Nephron progenitor cell (in vitro differentiated cells): ENCODE results near the gene SEPSECS.

Experiments
- DNase-seq: peaks from one replicate; pipeline ENCODE4 v3.0.0; 2021
- H3K27ac Mint-ChIP-seq: 2 replicates; pipeline ENCODE4 v1.8.0; 2021; ENCODE audit warnings: mild to moderate bottlenecking, moderate library complexity, mixed read lengths
- H3K27me3 Mint-ChIP-seq: 2 replicates; pipeline ENCODE4 v1.8.0; 2021; ENCODE audit warnings: mild to moderate bottlenecking, low read depth, mixed read lengths; ENCODE audit not compliant: poor library complexity
- H3K36me3 Mint-ChIP-seq: 2 replicates; pipeline ENCODE4 v1.8.0; 2021; ENCODE audit warnings: low read depth, mixed read lengths
- H3K4me1 Mint-ChIP-seq: 2 replicates; pipeline ENCODE4 v1.8.0; 2021; ENCODE audit warnings: mixed read lengths
- H3K4me3 Mint-ChIP-seq: 2 replicates; pipeline ENCODE4 v1.8.0; 2021; ENCODE audit warnings: mild to moderate bottlenecking, moderate library complexity, mixed read lengths
- H3K9me3 Mint-ChIP-seq: 2 replicates; pipeline ENCODE4 v1.8.0; 2021; ENCODE audit warnings: mild to moderate bottlenecking, moderate library complexity, mixed read lengths
- CTCF ChIP-seq: fragments of 200-600 bp; sonication (generic); IDR thresholded peaks from 2 replicates; pipeline ENCODE4 v1.5.0; 2021; ENCODE audit warnings: antibody characterized with exemption

The SEPSECS gene

DNA sequence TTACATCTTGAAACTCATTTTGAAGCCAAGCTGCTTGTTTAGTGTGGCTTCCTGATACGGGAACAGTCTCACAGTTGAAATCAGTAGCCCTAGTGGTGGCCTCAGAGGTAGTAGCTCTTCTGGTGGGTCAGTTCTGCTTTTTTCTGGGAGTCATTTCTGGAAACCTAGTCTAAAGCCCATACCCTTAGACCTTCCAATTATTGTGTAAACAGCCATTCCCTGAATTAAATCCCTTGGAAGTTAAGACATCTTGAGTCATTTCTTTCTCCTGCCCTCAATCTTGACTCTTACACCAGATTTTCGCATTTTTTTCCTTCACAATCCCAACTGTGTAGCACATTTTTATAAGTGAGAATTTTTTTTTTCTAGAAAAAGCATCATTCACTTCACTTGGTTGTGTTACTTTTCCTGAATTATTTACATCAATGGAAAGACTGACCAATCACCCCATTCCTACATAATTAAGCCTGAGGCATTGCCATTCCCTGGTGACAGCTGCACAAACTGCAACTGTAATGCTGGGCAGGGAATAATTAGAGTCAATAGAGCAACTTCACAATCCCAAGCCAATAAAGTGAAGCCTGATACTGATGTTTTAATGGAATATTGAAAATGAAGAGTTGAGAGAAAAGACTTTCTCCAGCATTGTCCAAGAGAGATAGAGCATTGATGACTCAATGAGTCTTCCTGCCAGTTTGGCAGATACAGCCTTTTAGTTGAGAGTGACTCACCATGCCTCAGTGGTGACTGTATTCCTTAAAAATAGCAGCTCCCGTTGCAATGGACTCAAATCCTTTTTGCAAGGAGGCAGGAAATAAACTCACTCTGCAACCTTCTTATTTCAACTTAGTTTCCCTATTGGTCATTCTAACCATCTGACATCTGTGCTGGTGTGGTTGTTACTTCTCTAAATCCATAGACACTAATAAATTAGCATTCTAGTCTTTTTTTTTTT, 13.0 kb upstream of the SEPSECS start:
- Mint-ChIP-seq H3K27ac (no peak overlapping the region), H3K36me3 (peaks cover 4% of the 10 kb centered on the region), H3K27me3 (peaks cover 11% of the 10 kb centered on the region), H3K4me1 (no peaks in the 10 kb centered on the region), H3K4me3 (no peak overlapping the region), H3K9me3 (no peaks in the 10 kb centered on the region)
- no peak for DNase-seq
- TF ChIP-seq CTCF = no peak

DNA sequence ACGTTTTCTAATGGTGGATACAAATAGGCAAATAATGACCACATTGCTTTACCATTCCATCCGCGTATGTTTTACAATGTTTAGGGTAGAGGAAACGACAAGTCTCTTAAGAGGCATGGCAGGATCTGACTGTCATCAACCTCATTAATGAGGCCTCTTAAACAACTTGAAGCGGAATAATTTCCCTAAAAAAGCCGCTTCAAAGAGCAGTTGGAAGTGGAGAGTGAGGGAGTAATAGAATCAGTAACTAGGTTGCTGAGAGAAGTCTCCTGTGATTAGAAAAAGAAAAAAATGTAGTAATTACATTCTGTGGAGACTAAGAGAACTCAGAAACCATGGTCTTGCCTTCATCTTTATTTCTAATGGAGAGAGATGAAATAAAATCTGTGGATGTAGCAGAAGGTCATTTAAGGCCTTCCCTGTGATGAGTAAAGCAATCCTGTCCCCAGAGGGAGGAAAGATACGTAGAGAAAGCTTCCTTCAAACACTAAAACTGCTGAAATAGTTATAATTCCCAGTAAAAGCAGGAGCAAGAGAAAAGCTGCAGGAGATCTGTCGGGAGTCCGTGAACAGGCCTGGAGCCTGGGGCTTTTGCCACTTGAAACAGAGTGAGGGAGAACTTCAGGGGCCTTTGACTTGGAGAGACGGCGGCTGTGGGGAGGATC, 11.1 kb upstream of the SEPSECS start:
- no peak for DNase-seq
- Mint-ChIP-seq H3K9me3 (no peaks in the 10 kb centered on the region), H3K4me1 (no peaks in the 10 kb centered on the region), H3K4me3 (no peak overlapping the region), H3K27ac (no peak overlapping the region), H3K27me3 (peaks cover 5% of the 10 kb centered on the region), H3K36me3 (peaks cover 11% of the 10 kb centered on the region)
- TF ChIP-seq CTCF = no peak

DNA sequence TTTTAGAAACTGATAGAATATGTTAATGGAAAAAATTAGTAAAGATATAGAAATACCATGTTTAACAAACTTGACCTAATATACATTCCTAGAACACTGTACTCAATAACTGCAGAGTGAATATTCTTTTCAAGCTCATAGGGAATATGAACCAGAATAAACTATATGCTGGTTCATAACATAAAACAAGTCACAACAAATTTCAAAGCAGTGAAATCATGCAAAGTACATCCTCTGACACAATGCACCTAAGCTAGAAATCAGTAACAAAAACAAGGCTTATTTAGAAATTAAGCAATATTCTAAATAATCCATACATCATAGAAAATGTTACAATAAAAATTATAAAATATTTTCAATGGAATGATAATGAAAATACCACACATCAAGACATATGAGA, 9.2 kb upstream of the SEPSECS start:
- Mint-ChIP-seq H3K36me3 (peaks cover 17% of the 10 kb centered on the region), H3K27ac (no peak overlapping the region), H3K27me3 (peaks cover 2% of the 10 kb centered on the region), H3K4me1 (no peaks in the 10 kb centered on the region), H3K4me3 (no peak overlapping the region), H3K9me3 (no peaks in the 10 kb centered on the region)
- TF ChIP-seq CTCF = no peak
- no peak for DNase-seq

DNA sequence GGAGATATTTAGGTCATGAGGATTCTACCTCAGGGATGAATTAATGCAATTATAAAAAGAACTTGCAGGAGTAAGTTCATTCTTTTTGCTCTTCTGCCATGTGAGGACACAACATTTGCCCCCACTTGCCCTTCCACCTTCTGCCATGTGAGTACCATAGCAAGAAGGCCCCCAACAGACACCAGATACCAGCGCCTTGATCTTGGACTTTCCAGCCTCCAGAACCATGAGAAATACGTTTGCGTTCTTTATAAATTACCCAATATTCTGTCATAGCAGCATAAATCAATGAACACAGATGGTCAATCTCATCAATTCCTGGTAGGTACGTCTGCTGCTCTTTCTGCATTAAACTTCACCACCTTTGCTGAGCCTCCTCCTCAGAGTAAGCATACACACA, 5.7 kb upstream of the SEPSECS start:
- Mint-ChIP-seq H3K27me3 (peaks cover 2% of the 10 kb centered on the region), H3K9me3 (no peaks in the 10 kb centered on the region), H3K4me3 (no peak overlapping the region), H3K27ac (no peak overlapping the region), H3K4me1 (peaks cover 13% of the 10 kb centered on the region), H3K36me3 (peaks cover 17% of the 10 kb centered on the region)
- no peak for TF ChIP-seq CTCF
- no peak for DNase-seq

DNA sequence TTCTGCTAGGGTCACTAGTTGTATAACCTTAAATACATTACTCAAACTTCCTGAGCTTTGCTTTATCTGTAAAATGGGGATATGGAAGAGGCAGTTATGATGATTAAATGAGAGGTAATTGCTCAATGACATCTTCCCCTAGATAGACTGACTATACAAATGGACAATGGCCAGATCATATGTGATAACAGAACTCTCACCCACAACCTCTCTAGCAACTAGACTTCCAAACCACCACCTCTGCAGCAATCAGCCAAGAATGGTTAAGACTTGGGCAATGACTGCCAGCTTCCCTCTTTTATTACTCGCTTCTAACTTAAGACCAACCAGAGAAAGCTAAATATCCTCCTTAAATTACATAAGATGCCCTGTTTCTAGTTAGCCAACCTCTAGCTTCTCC, 2.9 kb upstream of the SEPSECS start:
- TF ChIP-seq CTCF = no peak
- Mint-ChIP-seq H3K27ac (no peak overlapping the region), H3K4me1 (peaks cover 29% of the 10 kb centered on the region), H3K36me3 (peaks cover 13% of the 10 kb centered on the region), H3K27me3 (peaks cover 2% of the 10 kb centered on the region), H3K9me3 (no peaks in the 10 kb centered on the region), H3K4me3 (no peak overlapping the region)
- DNase-seq = no peak
